ENCODE measurements around the gene RNF39.
A peak's percentile ranks its signal among the peaks of the same experiment; 100 is the strongest.

RNF39 gene

DNA sequence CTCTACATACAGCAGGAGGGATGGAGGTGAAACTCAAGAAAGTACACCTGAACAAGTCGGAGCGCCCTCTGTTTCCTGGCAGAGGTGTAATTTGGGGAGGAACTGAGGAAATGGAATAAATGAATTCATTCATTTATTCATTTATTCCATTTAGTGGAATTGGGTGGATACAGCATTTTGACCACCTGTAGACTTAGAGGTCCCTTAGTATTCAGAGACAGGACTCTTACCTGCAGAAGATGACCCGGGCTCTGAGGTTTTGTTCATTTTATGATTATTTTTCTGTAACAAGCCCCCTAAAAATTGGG is 28.3 kb upstream of the RNF39 start:
- no peak overlapping the region for H3K9ac ChIP-seq (ENCODE audit: low read length)
- H3K36me3 ChIP-seq (ENCODE audit: control insufficient read depth, insufficient read depth, low read length, severe bottlenecking) = no peaks in the 10 kb centered on the region
- H3K27me3 ChIP-seq (replicated peaks; ENCODE audit: control insufficient read depth, insufficient read depth, low read length) = peaks cover 42% of the 10 kb centered on the region
- H3K4me3 ChIP-seq (ENCODE audit: low read length) = peak overlapping the region; percentile 82
- H3K4me1 ChIP-seq (ENCODE audit: control insufficient read depth, insufficient read depth, low read length) = peaks cover 30% of the 10 kb centered on the region
- no peak for DNase-seq (ENCODE audit: low read depth)
- H3K9me3 ChIP-seq (ENCODE audit: control insufficient read depth, low read length) = no peaks in the 10 kb centered on the region

DNA sequence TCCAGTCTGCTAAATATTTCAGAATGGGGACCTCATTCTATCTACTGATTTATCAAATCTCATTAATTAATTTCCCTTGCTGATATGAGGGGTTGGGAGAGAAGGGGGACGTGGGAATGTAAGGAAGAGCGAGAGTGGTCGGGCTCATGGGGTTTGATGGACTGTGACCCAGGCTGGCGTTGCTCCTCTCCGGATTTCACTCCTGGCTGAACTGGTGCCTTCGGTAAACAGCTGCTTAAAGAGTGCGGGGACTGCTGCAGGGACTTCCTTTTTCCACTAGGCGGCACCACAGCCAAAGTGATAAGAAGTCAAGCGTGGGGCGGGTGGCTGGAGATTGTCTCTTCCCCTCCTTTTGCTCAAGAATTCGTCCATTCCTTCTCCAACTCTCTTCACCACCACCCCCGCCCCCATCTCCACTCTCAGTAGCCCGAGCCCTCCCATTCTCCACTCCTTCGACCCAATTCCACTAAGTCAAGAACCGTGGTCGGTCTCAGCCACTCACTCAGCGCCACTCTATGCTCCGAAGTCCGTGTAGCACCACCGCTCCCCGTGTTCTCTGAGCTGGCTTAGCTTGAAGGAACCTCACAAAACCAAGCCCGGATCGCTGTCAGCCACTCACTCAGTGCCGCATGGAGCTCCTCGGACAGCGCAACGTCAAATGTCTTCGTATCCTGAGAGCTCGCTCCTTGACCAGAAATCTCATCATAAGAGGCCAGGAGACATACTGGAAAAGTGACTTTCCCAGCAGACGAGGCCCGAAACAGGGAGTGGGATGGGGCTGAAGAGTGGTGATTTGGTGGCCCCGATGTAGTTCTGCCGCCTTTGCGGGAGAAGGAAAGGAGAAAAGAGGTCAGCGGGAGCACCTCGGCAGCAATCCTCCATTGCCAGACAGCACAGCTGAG is 27.7 kb upstream of the RNF39 start:
- peak; percentile 96 for DNase-seq (ENCODE audit: low read depth)
- peaks cover 43% of the 10 kb centered on the region for H3K27me3 ChIP-seq (replicated peaks; ENCODE audit: control insufficient read depth, insufficient read depth, low read length)

DNA sequence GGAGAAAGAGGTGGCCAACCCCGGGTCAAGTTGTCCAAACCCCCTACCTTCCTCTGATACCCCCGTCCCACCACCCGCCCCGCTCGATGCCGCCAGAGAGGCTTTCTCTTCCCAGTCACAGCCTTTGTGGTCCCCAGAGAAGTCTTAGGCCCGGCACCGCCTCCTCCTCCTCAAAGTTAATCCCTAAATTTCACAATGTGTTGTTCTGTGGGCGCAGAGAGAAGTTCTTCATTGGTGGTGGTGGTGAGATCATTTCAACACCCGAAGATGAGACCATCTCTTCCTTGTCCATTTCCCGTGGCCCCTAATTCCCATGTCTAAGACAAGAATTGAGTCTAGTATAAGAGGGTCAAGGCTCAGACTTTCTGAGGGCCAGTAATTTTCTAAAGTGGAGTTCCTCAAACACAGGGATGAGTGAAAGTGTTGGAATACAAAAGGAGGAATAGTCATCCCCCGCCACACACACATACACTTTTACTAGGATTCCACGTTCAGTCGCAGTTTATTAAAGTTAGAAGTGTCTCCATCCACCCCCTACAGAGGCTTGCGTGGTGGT is 26.9 kb upstream of the RNF39 start:
- no peaks in the 10 kb centered on the region for H3K9me3 ChIP-seq (ENCODE audit: control insufficient read depth, low read length)
- H3K4me3 ChIP-seq (ENCODE audit: low read length) = peak overlapping the region; percentile 82
- H3K4me1 ChIP-seq (ENCODE audit: control insufficient read depth, insufficient read depth, low read length) = peaks cover 30% of the 10 kb centered on the region
- DNase-seq (ENCODE audit: low read depth) = peak; percentile 73
- H3K36me3 ChIP-seq (ENCODE audit: control insufficient read depth, insufficient read depth, low read length, severe bottlenecking) = no peaks in the 10 kb centered on the region
- H3K27me3 ChIP-seq (replicated peaks; ENCODE audit: control insufficient read depth, insufficient read depth, low read length) = peaks cover 47% of the 10 kb centered on the region
- H3K9ac ChIP-seq (ENCODE audit: low read length) = peak overlapping the region; percentile 83

More for the DNA sequence above, 27.7 kb upstream of the RNF39 start:
- Histone ChIP-seq H3K4me3 (ENCODE audit: low read length) (peak overlapping the region; percentile 82), H3K9me3 (ENCODE audit: control insufficient read depth, low read length) (no peaks in the 10 kb centered on the region), H3K4me1 (ENCODE audit: control insufficient read depth, insufficient read depth, low read length) (peaks cover 30% of the 10 kb centered on the region), H3K9ac (ENCODE audit: low read length) (peak overlapping the region; percentile 83), H3K36me3 (ENCODE audit: control insufficient read depth, insufficient read depth, low read length, severe bottlenecking) (no peaks in the 10 kb centered on the region)

DNA sequence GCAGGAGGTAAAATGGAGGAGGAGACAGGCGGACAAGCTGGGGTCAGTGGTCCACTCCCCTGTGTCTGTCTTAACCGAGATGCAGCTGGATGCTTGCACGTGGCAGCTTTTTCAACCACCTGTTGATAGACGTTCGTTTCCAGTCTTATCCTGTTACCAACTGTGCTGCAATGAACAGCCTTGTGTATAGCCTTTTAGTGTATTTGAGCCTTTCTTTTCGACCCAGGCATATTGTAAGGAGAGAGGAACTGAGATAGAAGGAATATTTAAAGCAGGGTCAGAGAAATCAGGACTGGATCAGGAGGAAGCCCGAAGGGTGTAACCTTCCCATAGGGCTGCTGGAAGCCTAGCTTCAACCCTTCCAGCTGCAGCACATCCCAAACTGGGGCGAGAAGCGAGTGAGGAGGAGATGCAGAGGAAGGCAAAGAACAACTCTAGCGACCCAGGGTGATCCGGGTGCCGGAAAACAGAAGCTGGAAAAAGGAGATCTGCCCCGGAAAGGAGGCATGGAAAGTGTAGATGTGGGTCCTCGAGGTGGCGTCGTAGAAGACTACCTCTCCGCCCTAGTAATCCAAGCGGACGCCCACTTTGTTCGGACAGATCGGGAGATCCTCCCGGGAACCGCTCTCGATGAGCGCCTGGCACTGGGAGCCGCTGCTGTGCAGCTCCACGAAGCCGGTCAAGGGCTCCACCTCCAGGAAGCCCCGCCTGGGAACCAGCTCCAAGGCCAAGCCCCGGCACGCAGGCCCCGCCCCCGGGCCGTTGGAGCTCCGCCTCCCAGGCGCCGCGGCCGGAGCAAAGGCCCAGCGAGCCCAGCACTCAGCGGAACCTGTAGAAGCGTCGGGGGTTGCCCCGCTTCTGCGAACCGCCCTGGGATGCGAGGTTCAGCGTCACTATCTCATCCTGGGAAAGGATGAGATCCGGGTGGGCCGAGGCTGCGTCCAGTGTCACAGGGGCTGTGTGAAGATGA is 26.2 kb upstream of the RNF39 start:
- Histone ChIP-seq H3K4me3 (ENCODE audit: low read length) (peak overlapping the region; percentile 82), H3K9me3 (ENCODE audit: control insufficient read depth, low read length) (no peaks in the 10 kb centered on the region), H3K9ac (ENCODE audit: low read length) (peak overlapping the region; percentile 83), H3K27me3 (replicated peaks; ENCODE audit: control insufficient read depth, insufficient read depth, low read length) (peaks cover 52% of the 10 kb centered on the region), H3K4me1 (ENCODE audit: control insufficient read depth, insufficient read depth, low read length) (peaks cover 30% of the 10 kb centered on the region), H3K36me3 (ENCODE audit: control insufficient read depth, insufficient read depth, low read length, severe bottlenecking) (no peaks in the 10 kb centered on the region)
- peak; percentile 95 for DNase-seq (ENCODE audit: low read depth)

DNA sequence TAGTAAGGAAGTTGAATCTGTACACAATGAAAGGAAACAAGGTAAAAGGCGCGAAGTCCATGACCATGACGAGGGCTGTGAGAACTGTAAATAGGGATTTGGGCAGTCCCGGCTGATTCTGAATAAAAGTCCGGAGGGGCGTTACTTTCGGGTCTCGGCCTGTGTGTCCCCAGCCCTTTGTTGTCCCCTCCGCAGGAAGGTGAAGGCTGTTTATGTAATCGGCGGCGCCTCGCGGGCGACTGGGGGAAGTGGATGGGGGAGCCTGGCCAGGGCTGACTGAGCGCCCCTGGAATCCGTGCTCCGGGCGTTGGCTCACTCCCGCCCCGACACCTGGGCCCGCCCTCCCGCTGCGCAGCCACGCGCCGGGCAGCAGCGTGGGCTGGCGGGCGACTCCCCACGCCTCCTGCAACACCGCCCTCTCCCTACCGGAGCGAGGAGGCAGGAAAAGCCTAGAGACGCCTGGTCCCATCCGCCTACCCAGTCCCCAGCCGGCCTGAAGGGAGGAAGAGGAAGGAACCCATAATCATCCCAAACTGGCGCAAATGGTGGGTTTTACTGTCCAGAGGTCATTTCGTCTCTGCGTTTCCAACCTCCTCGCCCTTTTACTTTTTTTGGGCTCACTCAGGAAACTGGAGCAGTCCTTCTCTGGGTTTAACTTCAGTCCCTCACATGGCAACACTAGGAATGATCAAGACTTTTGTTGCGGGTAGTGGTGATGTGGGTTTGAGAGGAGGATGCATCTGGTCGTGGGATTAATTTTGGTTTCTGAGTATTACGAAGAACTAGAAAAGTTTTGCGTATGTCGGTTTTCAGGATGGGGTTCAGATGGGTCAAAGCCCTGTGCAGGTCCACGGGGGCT is 25.2 kb upstream of the RNF39 start:
- DNase-seq (ENCODE audit: low read depth) = no peak
- Histone ChIP-seq H3K27me3 (replicated peaks; ENCODE audit: control insufficient read depth, insufficient read depth, low read length) (peaks cover 49% of the 10 kb centered on the region), H3K9ac (ENCODE audit: low read length) (peak overlapping the region; percentile 83), H3K4me3 (ENCODE audit: low read length) (peak overlapping the region; percentile 82), H3K36me3 (ENCODE audit: control insufficient read depth, insufficient read depth, low read length, severe bottlenecking) (no peaks in the 10 kb centered on the region), H3K9me3 (ENCODE audit: control insufficient read depth, low read length) (no peaks in the 10 kb centered on the region), H3K4me1 (ENCODE audit: control insufficient read depth, insufficient read depth, low read length) (peaks cover 31% of the 10 kb centered on the region)

DNA sequence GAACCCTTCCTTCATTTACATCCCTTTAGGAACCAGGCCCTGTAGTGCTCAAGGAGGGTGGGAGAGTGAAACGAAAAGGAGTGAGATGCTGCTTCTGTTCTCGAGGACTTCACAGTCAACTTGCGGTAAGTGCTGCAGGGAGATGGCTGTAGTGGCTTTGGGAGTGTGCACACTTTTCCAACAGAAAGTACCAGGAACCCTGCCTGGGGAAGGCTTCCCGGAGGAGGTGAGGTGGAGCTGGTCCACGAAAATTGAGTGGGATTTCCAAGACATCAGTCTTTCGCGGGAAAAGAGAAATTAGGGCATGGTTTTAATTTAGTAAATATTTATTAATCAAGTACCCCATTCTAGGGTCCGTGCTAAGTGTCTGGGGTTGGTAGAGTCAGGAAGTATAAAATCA is 24.6 kb upstream of the RNF39 start:
- H3K27me3 ChIP-seq (replicated peaks; ENCODE audit: control insufficient read depth, insufficient read depth, low read length) = peaks cover 49% of the 10 kb centered on the region
- H3K36me3 ChIP-seq (ENCODE audit: control insufficient read depth, insufficient read depth, low read length, severe bottlenecking) = no peaks in the 10 kb centered on the region
- peaks cover 38% of the 10 kb centered on the region for H3K4me1 ChIP-seq (ENCODE audit: control insufficient read depth, insufficient read depth, low read length)
- H3K4me3 ChIP-seq (ENCODE audit: low read length) = peak overlapping the region; percentile 82
- no peak overlapping the region for H3K9ac ChIP-seq (ENCODE audit: low read length)
- DNase-seq (ENCODE audit: low read depth) = no peak
- no peaks in the 10 kb centered on the region for H3K9me3 ChIP-seq (ENCODE audit: control insufficient read depth, low read length)

DNA sequence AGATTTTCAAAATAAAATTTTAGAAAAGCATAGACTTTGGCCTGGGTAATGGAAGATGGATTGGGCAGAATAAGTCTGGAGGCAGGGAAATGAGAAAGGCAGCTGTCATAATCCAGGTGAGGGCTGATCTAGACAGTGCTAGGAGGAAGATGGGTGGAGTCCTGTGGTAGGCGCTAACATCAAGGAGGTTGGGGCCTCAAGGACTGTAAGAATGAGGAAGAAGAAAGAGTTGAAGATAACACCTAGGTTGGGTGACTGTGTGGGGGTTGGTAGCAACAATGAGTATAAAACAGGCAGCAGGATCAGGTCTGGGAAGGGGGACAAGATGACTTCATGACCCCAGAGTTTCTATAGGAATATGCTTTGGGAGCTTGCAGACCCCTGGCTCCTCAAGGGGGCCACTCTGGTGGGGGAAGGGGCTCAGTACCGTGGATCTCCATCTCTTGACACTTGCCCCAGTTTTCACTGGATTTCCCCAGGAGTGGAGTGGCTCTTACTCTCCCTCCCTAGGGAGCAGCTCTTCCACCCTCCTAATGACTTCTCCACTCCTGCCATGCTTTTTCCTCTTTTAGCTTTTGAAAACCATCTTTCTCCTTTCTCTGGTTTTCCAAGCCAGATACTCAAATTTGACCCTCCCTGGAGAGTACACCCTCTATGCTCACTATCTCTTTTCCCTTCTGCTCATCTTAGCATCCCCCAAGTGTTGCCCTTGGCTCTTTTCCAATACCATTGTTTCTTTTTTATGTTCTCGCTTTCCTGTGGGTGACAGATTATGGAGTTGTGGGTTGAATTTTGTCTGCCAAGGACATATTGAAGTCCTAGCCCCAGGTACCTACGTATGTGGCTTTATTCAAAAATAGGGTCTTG is 22.6 kb upstream of the RNF39 start:
- H3K4me3 ChIP-seq (ENCODE audit: low read length) = no peak overlapping the region
- H3K36me3 ChIP-seq (ENCODE audit: control insufficient read depth, insufficient read depth, low read length, severe bottlenecking) = no peaks in the 10 kb centered on the region
- peaks cover 35% of the 10 kb centered on the region for H3K27me3 ChIP-seq (replicated peaks; ENCODE audit: control insufficient read depth, insufficient read depth, low read length)
- no peak overlapping the region for H3K9ac ChIP-seq (ENCODE audit: low read length)
- DNase-seq (ENCODE audit: low read depth) = no peak
- no peaks in the 10 kb centered on the region for H3K9me3 ChIP-seq (ENCODE audit: control insufficient read depth, low read length)
- peaks cover 42% of the 10 kb centered on the region for H3K4me1 ChIP-seq (ENCODE audit: control insufficient read depth, insufficient read depth, low read length)

DNA sequence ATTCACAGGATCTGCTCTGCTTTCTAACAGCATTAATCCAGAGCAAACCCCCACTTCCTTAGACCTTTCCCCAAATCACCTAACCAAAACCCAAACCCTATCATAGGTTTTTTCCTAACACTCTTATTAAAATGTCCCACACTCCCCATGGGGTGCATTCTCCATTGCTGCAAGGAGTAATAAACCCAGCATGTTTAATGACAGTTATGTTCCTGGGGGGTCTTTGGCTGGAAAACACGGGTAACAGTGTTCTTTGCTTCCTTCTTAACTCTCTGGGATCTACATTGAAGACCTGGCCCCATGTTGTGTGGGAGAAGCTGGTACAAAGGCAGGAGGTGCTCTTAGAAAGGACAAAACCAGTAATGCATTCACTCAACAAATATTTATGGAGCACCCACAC is 21.3 kb upstream of the RNF39 start:
- no peak overlapping the region for H3K4me3 ChIP-seq (ENCODE audit: low read length)
- no peaks in the 10 kb centered on the region for H3K9me3 ChIP-seq (ENCODE audit: control insufficient read depth, low read length)
- peaks cover 42% of the 10 kb centered on the region for H3K4me1 ChIP-seq (ENCODE audit: control insufficient read depth, insufficient read depth, low read length)
- no peaks in the 10 kb centered on the region for H3K36me3 ChIP-seq (ENCODE audit: control insufficient read depth, insufficient read depth, low read length, severe bottlenecking)
- H3K27me3 ChIP-seq (replicated peaks; ENCODE audit: control insufficient read depth, insufficient read depth, low read length) = peaks cover 35% of the 10 kb centered on the region
- no peak for DNase-seq (ENCODE audit: low read depth)
- H3K9ac ChIP-seq (ENCODE audit: low read length) = no peak overlapping the region

DNA sequence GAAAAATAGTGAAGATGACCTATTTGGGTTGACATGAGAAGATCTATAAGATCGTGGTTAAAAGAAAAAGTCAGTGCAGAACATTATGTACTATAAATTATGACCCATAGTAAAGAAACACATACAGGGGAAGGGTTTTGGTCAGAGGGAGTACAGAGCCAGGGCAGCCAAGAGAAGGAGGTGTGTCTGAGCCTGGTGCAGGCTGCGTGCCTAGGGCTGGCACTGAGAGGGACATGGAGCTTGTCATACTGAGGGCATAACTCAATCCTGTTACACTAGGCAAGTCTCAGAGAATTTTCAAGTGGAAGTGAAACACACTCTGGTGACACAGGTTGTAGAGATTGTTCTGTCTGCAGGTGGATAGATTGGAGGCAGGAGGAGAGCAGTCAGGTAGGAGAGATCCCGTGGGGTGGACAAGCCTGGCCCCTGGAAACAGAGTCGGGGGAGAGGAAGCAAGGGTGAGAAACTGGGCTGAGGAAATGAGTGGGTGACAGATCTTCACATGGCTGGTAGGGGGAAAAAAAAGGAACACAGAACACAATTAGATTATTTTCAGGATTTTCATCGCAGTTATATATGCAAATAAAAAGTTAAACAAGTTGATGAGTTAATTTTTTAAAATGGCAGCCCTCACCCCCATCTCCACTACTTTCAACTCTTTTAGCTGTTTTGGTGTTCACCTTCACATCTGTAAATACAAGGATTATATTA is 18.5 kb upstream of the RNF39 start:
- peaks cover 20% of the 10 kb centered on the region for H3K27me3 ChIP-seq (replicated peaks; ENCODE audit: control insufficient read depth, insufficient read depth, low read length)

More for the DNA sequence above, 18.5 kb upstream of the RNF39 start:
- Histone ChIP-seq H3K4me3 (ENCODE audit: low read length) (no peak overlapping the region), H3K36me3 (ENCODE audit: control insufficient read depth, insufficient read depth, low read length, severe bottlenecking) (no peaks in the 10 kb centered on the region), H3K9ac (ENCODE audit: low read length) (no peak overlapping the region), H3K9me3 (ENCODE audit: control insufficient read depth, low read length) (no peaks in the 10 kb centered on the region), H3K4me1 (ENCODE audit: control insufficient read depth, insufficient read depth, low read length) (peaks cover 35% of the 10 kb centered on the region)
- no peak for DNase-seq (ENCODE audit: low read depth)

All from adipocyte (in vitro differentiated cells).